Endodermal cell (in vitro differentiated cells): ENCODE measurements around the gene ADGRF5. TPM values are rescaled to one million over a fixed set of nuclear protein-coding genes. Genes with fewer than 3 reads are reported as not detected.

ENCODE experiments used
- DNase-seq: peaks from one replicate; pipeline ENCODE4 v3.0.0-alpha.2; 2017
- H3K27ac ChIP-seq: 2 replicates; pipeline ENCODE4 v1.5.1; 2013; ENCODE audit warnings: mild to moderate bottlenecking, low read depth, low read length, moderate library complexity
- H3K27me3 ChIP-seq: 2 replicates; pipeline ENCODE4 v1.6.1; 2013; ENCODE audit warnings: mild to moderate bottlenecking, low read length, moderate library complexity; ENCODE audit not compliant: insufficient read depth, control insufficient read depth, poor library complexity, severe bottlenecking
- H3K36me3 ChIP-seq: 2 replicates; pipeline ENCODE4 v1.7.0; 2013; ENCODE audit warnings: mild to moderate bottlenecking, low read length, moderate library complexity; ENCODE audit not compliant: control insufficient read depth, insufficient read depth
- H3K4me1 ChIP-seq: one replicate; pipeline ENCODE4 v1.7.0; 2013; ENCODE audit warnings: low read length; ENCODE audit not compliant: control insufficient read depth, insufficient read depth
- H3K4me3 ChIP-seq: 2 replicates; pipeline ENCODE4 v1.5.1; 2013; ENCODE audit warnings: mild to moderate bottlenecking, low read length, moderate library complexity
- H3K9ac ChIP-seq: 2 replicates; pipeline ENCODE4 v1.6.1; 2013; ENCODE audit warnings: mild to moderate bottlenecking, low read length, moderate library complexity; ENCODE audit not compliant: poor library complexity, severe bottlenecking; ENCODE audit errors: extremely low read depth
- H3K9me3 ChIP-seq: 2 replicates; pipeline ENCODE4 v1.6.1; 2013; ENCODE audit warnings: mild to moderate bottlenecking, low read length, moderate library complexity; ENCODE audit not compliant: control insufficient read depth
- H3K27ac Mint-ChIP-seq: 2 replicates; pipeline ENCODE4 v1.8.0; 2020; ENCODE audit warnings: mixed read lengths
- H3K27me3 Mint-ChIP-seq: 2 replicates; pipeline ENCODE4 v1.8.0; 2021; ENCODE audit warnings: mild to moderate bottlenecking, mixed read lengths; ENCODE audit not compliant: insufficient read depth
- H3K36me3 Mint-ChIP-seq: 2 replicates; pipeline ENCODE4 v1.8.0; 2020; ENCODE audit warnings: low read depth, mixed read lengths
- H3K4me1 Mint-ChIP-seq: 2 replicates; pipeline ENCODE4 v1.8.0; 2020; ENCODE audit warnings: mixed read lengths
- H3K4me3 Mint-ChIP-seq: 2 replicates; pipeline ENCODE4 v1.8.0; 2020; ENCODE audit warnings: mild to moderate bottlenecking, moderate library complexity, mixed read lengths
- H3K9me3 Mint-ChIP-seq: 2 replicates; pipeline ENCODE4 v1.8.0; 2020; ENCODE audit warnings: mild to moderate bottlenecking, mixed read lengths
- CTCF ChIP-seq: fragments of 200-600 bp; sonication (generic); conservative IDR thresholded peaks from 2 replicates; pipeline ENCODE4 v1.5.0; 2021; ENCODE audit warnings: antibody characterized with exemption, mild to moderate bottlenecking
- WGBS, 2 experiments: methylation state at CpG; one replicate each; pipeline versions ENCODE4 v1.1.5 to v1.1.7; 2013; ENCODE audit warnings: missing lambda C conversion rate in 2 of 2, mixed read lengths in 1 of 2; ENCODE audit not compliant: insufficient coverage in 1 of 2, insufficient read length in 1 of 2; 5-methylcytosine and 5-hydroxymethylcytosine counted together
- total RNA-seq, 2 donors: library from RNA; stranded (reverse); fragmentation: NEBNext Ultra II Directional in 1 of 2; extraction: Animal tissue kit (Norgen Biotek cat#: 25700) in 1 of 2; gene quantifications; 2 replicates in 1 of 2; 3 replicates in 1 of 2; pipeline ENCODE4 v1.2.1, GENCODE V29; 2021

The ADGRF5 gene
- total RNA-seq, 2 donors from 2014 or later, result not detected

GRCh38 chr6:46949632-46950280 is 28.0 kb upstream of the ADGRF5 start:
- no peak overlapping the region for H3K27ac Mint-ChIP-seq
- no peak overlapping the region for H3K27ac ChIP-seq
- no peak overlapping the region for H3K9ac ChIP-seq
- no peak for TF ChIP-seq CTCF
- H3K9me3 ChIP-seq, result no peaks in the 10 kb centered on the region
- WGBS, 2 experiments, result 93 to 100% methylated on average over 3 to 8 of the region's 8 CpGs
- H3K4me1 Mint-ChIP-seq, result peaks cover 11% of the 10 kb centered on the region
- no peaks in the 10 kb centered on the region for H3K27me3 ChIP-seq
- no peaks in the 10 kb centered on the region for H3K4me1 ChIP-seq
- H3K9me3 Mint-ChIP-seq, result no peaks in the 10 kb centered on the region
- no peaks in the 10 kb centered on the region for H3K36me3 Mint-ChIP-seq
- no peaks in the 10 kb centered on the region for H3K36me3 ChIP-seq
- no peak overlapping the region for H3K4me3 Mint-ChIP-seq
- peaks cover 6% of the 10 kb centered on the region for H3K27me3 Mint-ChIP-seq
- no peak for DNase-seq
- H3K4me3 ChIP-seq, result no peak overlapping the region

DNA sequence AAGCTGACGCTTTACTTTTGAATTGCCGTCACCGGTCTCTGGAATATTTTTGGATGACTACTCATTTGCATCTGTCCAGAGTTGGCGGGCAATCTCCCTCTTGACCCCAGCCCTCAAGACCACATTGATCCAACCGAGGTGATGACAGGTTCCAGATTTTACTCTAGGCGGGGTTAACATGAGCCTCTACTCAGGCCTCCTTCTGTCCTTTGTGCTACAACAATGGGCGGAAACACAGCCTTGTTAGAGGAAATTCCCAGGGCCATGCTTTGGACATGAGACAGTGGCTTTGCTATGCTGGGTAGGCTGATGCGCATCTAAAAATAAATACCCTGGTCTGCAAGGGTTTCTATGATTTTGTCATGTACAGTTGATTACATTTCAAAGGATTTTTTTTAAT is 27.0 kb upstream of the ADGRF5 start:
- H3K36me3 Mint-ChIP-seq, result no peaks in the 10 kb centered on the region
- WGBS, 2 experiments, result 82 to 89% methylated on average over 6 to 8 of the region's 8 CpGs

GRCh38 chr6:46947497-46947896 is 25.8 kb upstream of the ADGRF5 start:
- Histone ChIP-seq H3K4me1 (no peaks in the 10 kb centered on the region), H3K27me3 (no peaks in the 10 kb centered on the region), H3K9me3 (no peaks in the 10 kb centered on the region), H3K27ac (no peak overlapping the region), H3K36me3 (no peaks in the 10 kb centered on the region), H3K9ac (no peak overlapping the region), H3K4me3 (no peak overlapping the region)
- H3K27ac Mint-ChIP-seq, result no peak overlapping the region
- H3K9me3 Mint-ChIP-seq, result no peaks in the 10 kb centered on the region
- peaks cover 9% of the 10 kb centered on the region for H3K27me3 Mint-ChIP-seq
- H3K4me1 Mint-ChIP-seq, result peaks cover 11% of the 10 kb centered on the region
- no peaks in the 10 kb centered on the region for H3K36me3 Mint-ChIP-seq
- H3K4me3 Mint-ChIP-seq, result no peak overlapping the region
- 93 to 94% methylated on average over 3 to 5 of the region's 5 CpGs for WGBS, 2 experiments
- no peak for DNase-seq
- no peak for TF ChIP-seq CTCF

More for the DNA sequence above, 27.0 kb upstream of the ADGRF5 start:
- Mint-ChIP-seq H3K9me3 (no peaks in the 10 kb centered on the region), H3K27ac (no peak overlapping the region), H3K4me1 (peaks cover 11% of the 10 kb centered on the region), H3K4me3 (no peak overlapping the region), H3K27me3 (peaks cover 9% of the 10 kb centered on the region)
- no peak for DNase-seq
- Histone ChIP-seq H3K9ac (no peak overlapping the region), H3K4me3 (no peak overlapping the region), H3K4me1 (no peaks in the 10 kb centered on the region), H3K27me3 (no peaks in the 10 kb centered on the region), H3K27ac (no peak overlapping the region), H3K36me3 (no peaks in the 10 kb centered on the region), H3K9me3 (no peaks in the 10 kb centered on the region)
- no peak for TF ChIP-seq CTCF
